K562 treated with DMSO at 1 percent for 48 hours (cell line): Measurements from ENCODE around the gene NYAP2. TPM values are rescaled to one million over a fixed set of nuclear protein-coding genes. Genes with fewer than 3 reads are reported as not detected.

Source experiments
- total RNA-seq: library from RNA; unstranded; fragments of 300-600 nt; gene quantifications from 2 replicates; pipeline ENCODE4 v1.2.3, GENCODE V29; 2022; ENCODE audit warnings: low replicate concordance; ENCODE audit errors: extremely low read depth

The NYAP2 gene
- total RNA-seq = not detected in 2 replicates

DNA sequence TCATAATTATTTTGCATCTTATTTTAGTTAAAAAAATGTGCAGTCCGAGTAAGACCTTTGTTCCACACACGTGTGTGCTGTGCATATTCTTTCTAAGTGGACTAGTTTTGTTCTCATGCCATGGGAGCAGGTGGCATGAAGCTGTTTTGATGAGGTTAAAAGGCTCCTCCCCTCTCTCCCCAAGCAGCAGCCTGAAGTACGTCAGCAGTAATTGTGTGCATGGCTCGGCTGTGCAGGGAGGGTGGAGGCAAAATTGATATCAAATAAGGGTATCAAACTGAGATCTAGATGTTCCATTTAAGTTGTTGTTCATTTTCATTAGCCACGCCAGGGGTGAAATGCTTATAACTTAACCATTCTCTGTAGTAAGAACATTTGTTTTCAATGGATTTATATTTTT, at the start of gene NYAP2:
TSS of gene NYAP2 (plus strand) at position 207 of the 400 bp plus-strand sequence. CDS start 9,171 bp downstream, outside the sequence.

